OCI-M1 (cell line): ENCODE results near the gene CHRFAM7A.
"Not testable (repeated sequence)": the region's sequence is repeated elsewhere in the genome, so short reads cannot be mapped to it uniquely, and the experiment has no call there.

ENCODE experiments used
- DNase-seq: peaks from one replicate; lab custom pipeline; 2025; lab: John Stamatoyannopoulos, UW

The CHRFAM7A gene

GRCh38 chr15:30392766-30393663, at the start of gene CHRFAM7A:
CHRFAM7A (minus strand) TSS chr15:30393540; CDS start chr15:30383351, 10,189 bp downstream.
- DNase-seq = not testable (repeated sequence)

GRCh38 chr15:30438348-30438747, 45.0 kb upstream of the CHRFAM7A start:
- not testable (repeated sequence) for DNase-seq

DNA sequence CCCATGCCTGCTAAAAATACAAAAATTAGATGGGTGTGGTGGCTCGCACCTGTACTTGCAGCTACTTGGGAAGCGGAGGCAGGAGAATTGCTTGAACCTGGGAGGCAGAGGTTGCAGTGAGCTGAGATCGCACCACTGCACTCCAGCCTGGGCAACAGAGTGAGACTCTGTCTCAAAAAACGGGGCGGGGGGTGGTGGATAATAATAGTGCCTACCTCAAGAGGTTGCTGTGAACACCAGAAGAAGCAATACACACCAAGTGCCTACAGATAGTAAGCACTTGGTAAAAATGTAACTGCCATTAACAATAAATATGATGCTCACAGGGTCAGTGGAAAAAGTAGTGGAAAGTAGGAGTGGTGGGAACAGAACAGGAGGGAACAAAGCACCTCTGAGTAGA, 42.5 kb upstream of the CHRFAM7A start:
- DNase-seq = not testable (repeated sequence)

DNA sequence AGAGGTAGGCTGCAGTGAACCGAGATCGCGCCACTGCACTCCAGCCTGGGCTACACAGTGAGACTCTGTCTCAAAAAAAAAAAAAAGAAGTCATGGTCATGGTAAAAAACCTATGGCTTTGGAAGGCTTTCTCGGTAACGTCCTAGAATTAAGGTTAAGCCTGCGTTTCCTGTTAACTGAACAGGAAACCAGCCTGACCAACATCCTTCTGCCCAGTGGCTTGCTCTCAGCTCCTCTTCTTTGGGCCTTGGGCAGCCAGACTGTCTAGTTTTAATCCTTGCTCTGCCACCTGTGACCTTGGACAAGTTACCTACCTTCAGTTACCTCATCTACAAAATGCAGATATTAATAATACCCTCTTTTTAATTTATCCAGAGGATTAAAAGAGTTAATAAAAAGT, 27.4 kb upstream of the CHRFAM7A start:
- DNase-seq = not testable (repeated sequence)

GRCh38 chr15:30414160-30414559, 20.8 kb upstream of the CHRFAM7A start, which contains the start of gene GOLGA8R:
GOLGA8R (minus strand) TSS chr15:30414260; CDS start chr15:30414162, 98 bp downstream.
- DNase-seq = not testable (repeated sequence)

DNA sequence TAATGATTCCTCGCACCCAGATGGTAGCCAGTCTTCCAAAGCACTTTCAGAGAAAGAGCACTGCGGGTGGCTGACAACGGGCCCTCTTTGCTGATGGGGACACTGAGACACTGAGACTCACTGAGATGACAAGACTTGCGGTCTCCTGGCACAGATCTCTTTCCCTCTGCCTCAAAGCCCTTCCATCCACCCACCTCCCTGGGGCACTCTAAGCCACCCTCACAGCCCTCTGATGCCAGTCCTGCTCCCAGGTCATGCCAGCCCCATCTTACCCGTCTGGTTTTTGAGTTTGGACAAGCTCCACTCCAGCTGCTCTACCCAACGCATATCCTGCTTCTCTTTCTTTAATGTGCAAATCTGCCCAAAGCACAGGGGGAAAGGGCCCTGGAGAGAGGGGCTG, 14.3 kb upstream of the CHRFAM7A start:
- not testable (repeated sequence) for DNase-seq

GRCh38 chr15:30398988-30399387, 5.6 kb upstream of the CHRFAM7A start:
- DNase-seq = not testable (repeated sequence)

- DNase-seq = not testable (repeated sequence)
Measured at GRCh38 chr15:30393664-30393991, 288 bp upstream of the CHRFAM7A start.

- not testable (repeated sequence) for DNase-seq
Measured at GRCh38 chr15:30386318-30386887, 6.9 kb downstream of the CHRFAM7A start.

DNA sequence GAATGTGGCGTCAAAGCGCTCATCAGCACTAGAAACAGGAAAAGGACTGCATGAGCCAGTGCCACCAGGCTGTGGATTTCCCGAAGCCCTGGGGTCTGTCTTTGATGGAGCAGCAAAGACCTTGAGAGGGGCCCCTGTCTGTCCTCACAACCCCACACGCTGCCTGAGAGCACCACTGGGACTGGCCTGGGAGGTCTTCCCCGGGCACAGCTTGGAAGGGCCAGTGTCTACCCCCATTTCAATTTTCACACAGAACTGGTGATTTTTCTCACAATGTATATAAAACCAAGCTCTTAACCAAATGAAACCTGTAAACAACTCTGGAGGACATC, 16.3 kb downstream of the CHRFAM7A start:
- not testable (repeated sequence) for DNase-seq

DNA sequence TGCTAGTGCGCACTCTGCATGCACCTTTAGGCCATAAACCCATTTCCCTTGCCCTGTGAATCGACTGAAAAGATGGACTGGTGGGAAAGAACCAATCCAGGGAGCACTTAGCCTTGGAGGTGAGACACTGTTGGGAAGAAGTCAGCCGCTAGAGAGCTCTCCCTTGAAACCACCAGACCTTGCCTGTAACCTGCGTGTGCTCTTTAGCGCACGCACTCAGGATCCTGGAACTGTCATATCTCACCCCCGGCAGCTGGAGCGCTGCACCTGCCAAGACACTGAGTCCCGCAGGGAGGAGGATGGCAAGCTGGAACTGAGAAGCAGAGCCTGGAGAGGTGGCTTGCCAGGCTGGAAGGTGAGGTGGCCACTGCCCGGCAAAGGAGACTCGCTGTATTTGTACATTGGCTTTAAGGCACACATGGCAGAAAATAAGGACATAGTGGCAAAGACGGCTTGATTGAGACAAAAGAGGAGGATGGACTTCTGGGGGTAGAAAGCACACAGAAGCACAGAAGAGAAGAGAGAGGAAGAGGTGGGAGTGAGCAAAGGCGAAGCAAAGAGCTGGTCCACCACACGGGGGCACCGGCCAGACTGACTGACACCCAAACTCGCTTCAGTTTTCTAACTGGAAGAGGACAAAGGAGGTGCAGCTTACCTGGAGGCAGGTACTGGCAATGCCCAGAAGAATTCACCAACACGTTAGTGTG, 16.8 kb downstream of the CHRFAM7A start:
- DNase-seq = not testable (repeated sequence)

GRCh38 chr15:30375872-30376271, 17.5 kb downstream of the CHRFAM7A start:
- not testable (repeated sequence) for DNase-seq

DNA sequence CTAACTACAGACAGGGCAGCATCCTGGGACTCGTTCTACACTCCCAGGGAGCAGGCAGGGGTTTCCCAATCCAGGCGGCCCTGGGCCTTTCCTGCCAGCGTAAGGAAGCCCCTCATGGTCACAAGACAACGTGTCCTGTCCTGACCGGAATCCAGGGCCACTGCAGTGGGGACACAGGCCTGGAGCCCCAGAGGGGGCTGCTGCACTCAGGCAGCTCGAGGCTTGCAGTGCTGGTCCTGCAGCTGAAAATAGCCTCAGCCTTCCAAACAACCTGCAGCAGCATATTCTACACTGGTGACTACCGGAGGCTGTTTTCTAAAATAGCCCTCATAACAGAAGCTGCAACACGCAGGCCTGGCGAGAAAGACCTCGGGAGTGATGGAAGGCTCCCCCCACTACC, 18.5 kb downstream of the CHRFAM7A start:
- not testable (repeated sequence) for DNase-seq

DNA sequence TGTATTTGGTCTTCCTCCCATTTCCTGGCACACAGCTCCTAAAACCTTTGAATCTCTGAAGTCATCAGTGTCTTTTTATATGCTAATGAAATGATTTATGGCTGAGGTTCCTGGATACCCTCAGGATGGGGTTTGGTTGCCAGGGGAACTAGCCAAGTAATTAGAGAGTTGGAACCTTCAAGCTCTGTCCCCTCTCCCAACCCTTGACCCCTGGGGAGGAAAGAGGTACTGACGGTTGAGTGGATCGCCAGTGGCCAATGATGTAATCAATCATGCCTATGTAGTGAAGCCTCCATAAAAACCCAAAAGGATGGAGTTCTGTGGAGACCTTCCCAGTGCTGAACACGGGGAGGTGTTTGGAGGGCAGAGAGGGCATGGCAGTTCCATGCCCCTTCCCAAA, 25.1 kb downstream of the CHRFAM7A start:
- not testable (repeated sequence) for DNase-seq

- DNase-seq = not testable (repeated sequence)
Measured at GRCh38 chr15:30367246-30367645, 26.1 kb downstream of the CHRFAM7A start.

DNA sequence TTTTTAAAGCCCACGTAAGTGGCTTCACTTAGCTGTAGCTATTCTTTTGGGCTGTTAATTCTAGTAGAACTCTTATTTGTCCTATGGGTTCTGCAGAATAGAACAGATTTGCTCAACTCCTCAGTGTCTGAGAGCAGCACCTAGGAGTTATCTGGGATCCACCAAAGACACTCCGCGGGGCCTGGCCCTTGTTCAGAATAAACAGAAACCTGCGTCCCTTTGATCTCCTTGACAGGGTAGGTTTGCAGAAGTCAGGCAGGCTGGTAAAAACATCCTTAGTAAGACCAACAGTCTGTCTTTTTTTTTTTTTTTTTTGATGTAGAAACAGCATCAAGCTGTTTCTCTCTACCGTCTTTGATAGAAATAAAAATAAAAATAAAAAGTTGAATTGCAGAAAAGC, 31.9 kb downstream of the CHRFAM7A start:
- not testable (repeated sequence) for DNase-seq

DNA sequence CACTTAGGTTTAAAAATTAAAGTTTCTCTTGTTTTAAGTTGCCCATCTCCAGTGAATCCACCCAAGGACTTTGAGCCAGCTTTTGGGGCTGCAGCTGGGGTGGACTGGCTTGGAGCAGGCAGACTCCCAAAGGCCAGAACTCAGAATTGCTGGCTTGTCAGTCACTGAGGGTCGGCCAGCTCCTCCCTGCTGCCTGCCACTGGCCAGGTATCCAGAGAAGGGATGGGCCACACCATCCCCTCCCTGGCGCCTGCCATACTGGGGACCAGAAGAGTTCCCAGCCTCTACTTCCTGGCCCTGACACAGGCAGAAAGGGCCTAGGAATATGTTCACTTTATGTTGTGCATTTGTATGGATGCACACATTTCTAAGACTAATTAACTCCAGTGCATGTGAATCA, 32.4 kb downstream of the CHRFAM7A start:
- DNase-seq = not testable (repeated sequence)

- DNase-seq = not testable (repeated sequence)
Measured at GRCh38 chr15:30355043-30355442, 38.3 kb downstream of the CHRFAM7A start.

DNA sequence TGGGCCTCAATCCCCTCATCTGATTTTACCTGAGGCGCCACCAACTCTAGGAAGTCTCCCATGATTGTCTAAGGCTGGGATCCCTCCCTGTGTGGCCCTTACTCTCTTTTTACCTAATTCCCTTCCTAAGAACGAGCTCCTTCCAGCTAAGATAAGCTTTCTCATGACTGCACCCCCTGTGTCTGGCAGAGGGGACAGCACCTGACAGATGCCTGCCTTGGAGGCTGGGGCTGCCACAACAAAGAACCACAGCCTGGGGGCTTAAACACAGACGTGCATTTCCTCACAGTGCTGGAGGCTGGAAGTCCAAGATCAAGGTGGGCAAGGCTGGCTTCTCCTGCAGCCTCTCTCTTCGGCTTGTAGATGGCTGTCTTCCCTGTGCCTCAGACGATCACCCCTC, 43.5 kb downstream of the CHRFAM7A start:
- DNase-seq = not testable (repeated sequence)

GRCh38 chr15:30336584-30336983, 56.8 kb downstream of the CHRFAM7A start:
- DNase-seq = not testable (repeated sequence)

DNA sequence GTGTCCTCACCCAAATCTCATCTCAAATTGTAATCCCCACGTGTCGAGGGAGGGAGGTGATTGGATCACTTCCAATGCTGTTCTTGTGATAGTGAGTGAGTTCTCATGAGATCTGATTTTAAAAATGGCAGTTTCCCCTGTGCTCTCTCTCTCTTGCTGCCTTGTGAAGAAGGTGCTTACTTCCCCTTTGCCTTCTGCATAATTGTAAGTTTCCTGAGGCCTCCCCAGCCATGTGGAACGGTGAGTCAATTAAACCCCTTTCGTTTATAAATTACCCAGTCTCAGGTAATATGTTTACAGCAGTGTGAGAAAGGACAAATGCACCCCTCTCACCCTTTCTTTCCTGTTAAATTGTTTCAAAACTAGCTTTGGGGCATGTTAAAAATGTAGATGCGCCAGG, 59.2 kb downstream of the CHRFAM7A start:
- not testable (repeated sequence) for DNase-seq

DNA sequence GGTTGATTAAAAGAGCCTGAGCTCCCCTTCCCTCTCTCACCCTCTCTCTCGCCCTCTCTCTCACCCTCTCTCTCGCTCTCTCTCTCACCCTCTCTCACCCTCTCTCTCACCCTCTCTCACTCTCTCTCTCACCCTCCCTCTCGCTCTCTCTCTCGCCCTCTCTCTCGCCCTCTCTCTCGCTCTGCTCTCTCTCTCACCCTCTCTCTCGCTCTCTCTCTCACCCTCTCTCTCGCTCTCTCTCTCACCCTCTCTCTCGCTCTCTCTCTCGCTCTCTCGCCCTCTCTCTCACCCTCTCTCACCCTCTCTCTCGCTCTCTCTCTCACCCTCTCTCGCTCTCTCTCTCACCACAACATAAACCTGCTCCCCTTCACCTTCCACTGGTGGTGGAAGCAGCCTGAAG, 67.2 kb downstream of the CHRFAM7A start:
- DNase-seq = not testable (repeated sequence)

GRCh38 chr15:30321063-30321462, 72.3 kb downstream of the CHRFAM7A start:
- not testable (repeated sequence) for DNase-seq
